GM10266 (cell line): ENCODE measurements around the gene CADM4.
"Not testable (repeated sequence)": the region's sequence is repeated elsewhere in the genome, so short reads cannot be mapped to it uniquely, and the experiment has no call there.

Source experiments
- DNase-seq: peaks from one replicate; pipeline ENCODE4 v3.0.0; 2012; ENCODE audit errors: extremely low spot score
- TF ChIP-seq, protein P1 (sequence below): IDR thresholded peaks from 2 replicates; pipeline ENCODE4 v1.5.1; 2012; ENCODE audit warnings: mild to moderate bottlenecking, low read depth; ENCODE audit not compliant: control insufficient read depth, insufficient read depth; ENCODE audit errors: missing control alignments

Gene CADM4

DNA sequence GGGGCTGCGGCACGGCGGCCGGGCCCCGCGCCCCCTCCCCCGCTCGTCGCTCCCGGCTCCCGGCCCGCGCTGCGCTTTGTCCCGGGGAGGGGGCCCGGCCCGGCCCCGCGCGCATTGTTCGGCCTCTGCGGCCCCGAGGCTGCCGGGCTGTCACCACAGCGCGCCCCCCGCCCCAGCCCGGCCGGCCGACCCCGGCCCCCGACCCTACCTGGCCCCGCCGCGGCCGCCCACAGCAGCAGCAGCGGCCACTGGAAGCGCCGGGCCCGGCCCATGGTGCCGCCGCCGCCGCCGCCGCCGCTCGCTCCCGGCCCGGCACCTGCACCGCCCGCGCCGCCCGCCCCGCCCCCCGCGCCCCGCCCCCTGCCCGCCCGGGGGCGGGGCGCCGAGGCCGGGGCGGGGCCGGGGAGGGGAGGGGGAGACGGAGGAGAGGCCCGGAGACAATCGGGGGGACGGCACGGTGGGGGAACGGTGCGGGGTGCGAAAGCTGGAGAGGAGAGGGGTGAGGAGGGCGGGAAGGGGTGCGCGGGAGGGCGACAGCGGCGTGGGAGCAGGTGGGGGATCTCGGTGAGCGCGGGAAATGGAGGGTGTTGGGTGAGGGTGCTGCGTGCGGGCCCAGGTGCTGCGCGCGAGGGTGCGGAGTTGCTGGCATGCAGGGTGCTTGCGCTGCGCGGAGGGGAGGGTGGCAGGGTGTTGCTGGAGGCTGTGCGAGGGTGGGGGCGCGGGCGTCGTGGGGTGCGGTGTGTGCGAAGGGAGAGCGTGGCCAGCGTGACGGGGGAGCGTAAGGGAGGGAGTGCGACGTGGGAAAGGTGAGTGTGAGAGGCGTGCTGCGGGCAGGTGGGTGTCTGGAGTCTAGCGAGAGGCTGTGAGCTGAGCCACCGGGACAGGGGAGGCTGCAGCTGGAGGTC lies at the start of gene CADM4:
Gene CADM4 (minus strand): TSS at position 332 of the 905 bp plus-strand sequence. CDS start 60 bp downstream, at position 272.
- DNase-seq: peak; percentile 84
- TF ChIP-seq, protein P1, sequence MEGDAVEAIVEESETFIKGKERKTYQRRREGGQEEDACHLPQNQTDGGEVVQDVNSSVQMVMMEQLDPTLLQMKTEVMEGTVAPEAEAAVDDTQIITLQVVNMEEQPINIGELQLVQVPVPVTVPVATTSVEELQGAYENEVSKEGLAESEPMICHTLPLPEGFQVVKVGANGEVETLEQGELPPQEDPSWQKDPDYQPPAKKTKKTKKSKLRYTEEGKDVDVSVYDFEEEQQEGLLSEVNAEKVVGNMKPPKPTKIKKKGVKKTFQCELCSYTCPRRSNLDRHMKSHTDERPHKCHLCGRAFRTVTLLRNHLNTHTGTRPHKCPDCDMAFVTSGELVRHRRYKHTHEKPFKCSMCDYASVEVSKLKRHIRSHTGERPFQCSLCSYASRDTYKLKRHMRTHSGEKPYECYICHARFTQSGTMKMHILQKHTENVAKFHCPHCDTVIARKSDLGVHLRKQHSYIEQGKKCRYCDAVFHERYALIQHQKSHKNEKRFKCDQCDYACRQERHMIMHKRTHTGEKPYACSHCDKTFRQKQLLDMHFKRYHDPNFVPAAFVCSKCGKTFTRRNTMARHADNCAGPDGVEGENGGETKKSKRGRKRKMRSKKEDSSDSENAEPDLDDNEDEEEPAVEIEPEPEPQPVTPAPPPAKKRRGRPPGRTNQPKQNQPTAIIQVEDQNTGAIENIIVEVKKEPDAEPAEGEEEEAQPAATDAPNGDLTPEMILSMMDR: no peak

DNA sequence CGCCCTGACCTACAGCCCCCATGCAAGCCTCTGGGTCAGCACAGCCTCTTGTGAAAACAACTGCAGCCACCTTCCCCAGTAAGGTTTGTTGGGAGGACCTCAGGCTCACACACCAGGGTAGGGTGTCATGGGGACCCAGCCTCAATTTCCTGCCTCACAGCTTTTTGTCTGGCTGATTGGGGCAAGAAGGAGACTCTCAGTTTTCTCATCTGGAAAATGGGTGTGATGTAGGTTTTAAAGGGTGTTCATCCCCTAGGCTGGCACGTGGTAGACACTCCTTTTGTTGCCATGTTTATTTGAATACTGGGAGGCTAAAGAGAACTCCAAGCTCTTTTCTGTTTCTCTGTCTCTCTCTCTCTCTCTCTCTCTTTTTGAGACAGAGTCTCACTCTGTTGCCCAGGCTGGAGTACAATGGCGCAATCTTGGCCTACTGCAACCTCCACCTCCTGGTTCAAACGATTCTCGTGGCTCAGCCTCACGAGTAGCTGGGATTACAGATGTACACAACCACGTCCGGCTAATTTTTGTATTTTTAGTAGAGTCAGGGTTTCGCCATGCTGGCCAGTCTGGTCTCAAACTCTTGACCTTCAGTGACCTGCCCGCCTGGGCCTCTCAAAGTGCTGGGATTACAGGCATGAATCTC lies 48.5 kb upstream of the CADM4 start:
- TF ChIP-seq, protein P1: no peak
- DNase-seq: no peak

DNA sequence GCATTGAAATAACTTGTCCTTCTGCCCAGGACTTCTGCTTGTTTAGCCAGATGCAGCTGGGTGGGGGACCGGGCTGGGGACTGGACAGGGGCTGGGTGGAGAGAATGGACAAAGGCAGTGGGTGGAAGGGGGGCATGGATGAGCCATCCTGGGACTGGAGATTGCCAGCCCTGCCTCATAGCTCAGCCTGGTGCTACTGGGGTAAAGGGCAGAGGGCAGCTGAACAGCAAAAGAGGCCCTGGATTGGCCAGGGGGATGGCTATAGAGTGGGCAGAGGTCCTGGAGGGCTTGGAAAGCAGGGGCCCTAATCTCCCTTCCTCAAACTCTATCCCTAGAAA lies 48.0 kb upstream of the CADM4 start:
- DNase-seq: no peak

DNA sequence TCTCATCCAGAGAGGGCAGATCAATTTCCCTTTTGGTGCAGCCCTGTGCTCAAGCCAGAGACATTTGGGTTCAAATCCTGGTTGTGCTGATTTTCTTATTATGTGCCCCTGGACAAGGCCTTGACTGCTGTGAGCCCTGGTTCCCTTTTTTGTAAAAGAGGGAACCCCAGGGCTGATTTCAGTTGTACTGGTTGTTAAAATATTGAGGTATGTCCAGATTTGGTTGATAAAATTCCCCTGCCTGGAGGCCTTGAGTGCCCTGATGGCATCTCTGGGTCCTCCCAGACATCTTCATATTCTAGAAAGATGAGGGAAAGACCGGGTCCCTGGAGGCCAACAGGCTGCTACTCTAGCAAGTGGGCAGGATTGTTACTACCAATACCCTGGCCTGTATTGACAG lies 44.7 kb upstream of the CADM4 start:
- no peak for DNase-seq
- TF ChIP-seq, protein P1: no peak

More for the DNA sequence above, 48.0 kb upstream of the CADM4 start:
- TF ChIP-seq, protein P1: no peak

GRCh38 chr19:43683905-43684304 lies 44.3 kb upstream of the CADM4 start:
- DNase-seq: no peak
- TF ChIP-seq, protein P1: no peak

DNA sequence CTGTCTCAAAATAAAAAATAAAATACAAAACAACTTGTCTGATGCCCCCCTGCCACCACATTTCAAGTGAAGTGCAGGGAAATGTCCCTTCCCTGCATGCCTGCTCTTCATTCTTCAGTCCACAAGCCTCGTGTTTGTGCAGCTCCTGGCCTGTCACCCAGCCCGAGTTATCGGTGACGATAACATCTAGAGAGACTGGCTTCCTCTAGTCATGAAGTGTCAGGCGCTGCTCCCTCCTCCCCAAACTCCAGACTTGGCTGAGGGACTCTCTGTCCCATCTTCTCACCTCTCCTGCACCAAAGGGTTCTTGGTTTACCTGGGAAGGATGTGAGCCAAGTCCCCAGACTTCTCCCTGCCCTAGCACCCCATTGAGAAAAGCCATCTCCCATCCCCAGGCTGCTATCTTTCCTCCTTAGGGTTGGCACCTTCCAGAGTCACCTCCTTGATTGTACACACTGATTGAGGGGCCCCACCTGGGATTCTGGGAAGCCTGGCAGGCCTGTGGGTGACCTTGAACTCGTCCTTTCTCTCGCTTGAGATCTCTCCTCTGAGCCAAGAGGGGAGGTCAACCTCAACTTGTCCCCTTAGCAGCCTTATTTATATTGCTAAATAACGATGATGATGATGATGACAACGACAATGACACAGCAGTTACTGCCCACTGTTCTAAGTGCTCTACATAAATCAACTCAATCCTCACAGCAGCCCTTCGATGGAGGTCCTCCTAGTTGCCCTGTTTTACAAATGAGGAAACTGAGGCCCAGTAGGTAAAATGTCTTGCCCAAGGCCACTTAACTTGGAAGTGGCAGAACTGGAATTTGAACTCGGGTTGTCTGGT lies 43.4 kb upstream of the CADM4 start:
- no peak for DNase-seq
- TF ChIP-seq, protein P1: no peak

- not testable (repeated sequence) for DNase-seq
Observed at GRCh38 chr19:43682269-43682668, 42.6 kb upstream of the CADM4 start.
